GM23338 (cell line): Measurements from ENCODE around the gene ZEB2. TPM values are rescaled to one million over a fixed set of nuclear protein-coding genes. Genes with fewer than 3 reads are reported as not detected.

Source experiments
- ATAC-seq: fragments of 200-7000 bp; cut with Tn5 transposase; 3 replicates; pipeline ENCODE4 v1.9.1; 2020
- DNase-seq: peaks from one replicate; pipeline ENCODE4 v3.0.0-alpha.2; 2015; ENCODE audit warnings: low spot score
- H2AFZ ChIP-seq: fragments of 200-600 bp; sonication (generic); 2 replicates; pipeline ENCODE4 v1.8.0; 2016; ENCODE audit warnings: antibody characterized with exemption, mild to moderate bottlenecking, moderate library complexity
- H3F3A ChIP-seq: fragments of 200-600 bp; sonication (generic); replicated peaks from 2 replicates; pipeline ENCODE4 v1.8.0; 2017; ENCODE audit warnings: antibody characterized with exemption, mixed run types, low read depth
- H3K27ac ChIP-seq: fragments of 200-600 bp; sonication (generic); 2 replicates; pipeline ENCODE4 v1.6.1; 2016; ENCODE audit warnings: low read depth
- H3K27me3 ChIP-seq: fragments of 200-600 bp; sonication (generic); 2 replicates; pipeline ENCODE4 v1.8.0; 2016; ENCODE audit warnings: mild to moderate bottlenecking, mixed run types, moderate library complexity; ENCODE audit not compliant: insufficient read depth
- H3K36me3 ChIP-seq: fragments of 200-600 bp; sonication (generic); 2 replicates; pipeline ENCODE4 v1.8.0; 2016; ENCODE audit warnings: mild to moderate bottlenecking; ENCODE audit not compliant: insufficient read depth
- H3K4me1 ChIP-seq: fragments of 200-600 bp; sonication (generic); 2 replicates; pipeline ENCODE4 v1.8.0; 2016; ENCODE audit warnings: mild to moderate bottlenecking, moderate library complexity; ENCODE audit not compliant: insufficient read depth
- H3K4me2 ChIP-seq: fragments of 200-600 bp; sonication (generic); 2 replicates; pipeline ENCODE4 v1.7.1; 2017; ENCODE audit warnings: mixed run types
- H3K4me3 ChIP-seq: fragments of 200-600 bp; sonication (generic); 2 replicates; pipeline ENCODE4 v1.6.1; 2016; ENCODE audit warnings: mixed run types
- H3K79me2 ChIP-seq: fragments of 200-600 bp; sonication (generic); replicated peaks from 2 replicates; pipeline ENCODE4 v1.8.0; 2017; ENCODE audit warnings: mild to moderate bottlenecking; ENCODE audit not compliant: insufficient read depth
- H3K9me2 ChIP-seq: fragments of 200-600 bp; sonication (generic); 2 replicates; pipeline ENCODE4 v1.8.0; 2017; ENCODE audit not compliant: insufficient read depth
- H4K20me1 ChIP-seq: fragments of 200-600 bp; sonication (generic); replicated peaks from 2 replicates; pipeline ENCODE4 v1.8.0; 2017; ENCODE audit warnings: mild to moderate bottlenecking; ENCODE audit not compliant: insufficient read depth
- H3K27ac Mint-ChIP-seq: 2 replicates; pipeline ENCODE4 v1.8.0; 2020; ENCODE audit warnings: inconsistent platforms, mild to moderate bottlenecking, moderate library complexity, mixed read lengths
- H3K27me3 Mint-ChIP-seq: 3 replicates; pipeline ENCODE4 v1.8.0; 2022; ENCODE audit warnings: low read depth, mild to moderate bottlenecking, moderate library complexity, mixed read lengths, inconsistent platforms; ENCODE audit not compliant: insufficient read depth, poor library complexity
- H3K36me3 Mint-ChIP-seq: 3 replicates; pipeline ENCODE4 v1.8.0; 2021; ENCODE audit warnings: low read depth, mild to moderate bottlenecking, inconsistent platforms, moderate library complexity, mixed read lengths
- H3K4me1 Mint-ChIP-seq: 3 replicates; pipeline ENCODE4 v1.8.0; 2020; ENCODE audit warnings: mild to moderate bottlenecking, inconsistent platforms, mixed read lengths
- H3K4me3 Mint-ChIP-seq: 3 replicates; pipeline ENCODE4 v1.8.0; 2021; ENCODE audit warnings: moderate library complexity, mild to moderate bottlenecking, inconsistent platforms, mixed read lengths
- H3K9me3 Mint-ChIP-seq: 3 replicates; pipeline ENCODE4 v1.8.0; 2020; ENCODE audit warnings: moderate library complexity, mild to moderate bottlenecking, inconsistent platforms, mixed read lengths
- CREB1 ChIP-seq: fragments of 250-450 bp; sonication (Bioruptor Pico); IDR thresholded peaks from 2 replicates; pipeline ENCODE4 v1.5.0; 2020; ENCODE audit warnings: low read depth, mild to moderate bottlenecking, moderate library complexity
- CTCF ChIP-seq, 2 experiments: fragments of 200-600 bp in 1 of 2; sonication (generic) in 1 of 2; conservative IDR thresholded peaks; 2 replicates each; pipeline versions ENCODE4 v1.5.1 to v1.6.1; 2016 to 2017; ENCODE audit warnings: antibody characterized with exemption in 2 of 2, low read depth in 2 of 2, mild to moderate bottlenecking in 2 of 2, moderate library complexity in 1 of 2
- EZH2phosphoT487 ChIP-seq: fragments of 200-600 bp; sonication (generic); IDR thresholded peaks from one replicate; pipeline ENCODE4 v1.8.1; 2018; ENCODE audit warnings: antibody characterized with exemption; ENCODE audit not compliant: unreplicated experiment
- JUNB ChIP-seq: IDR thresholded peaks from one replicate; pipeline ENCODE4 v1.6.1; 2016; ENCODE audit warnings: antibody characterized with exemption; ENCODE audit not compliant: unreplicated experiment
- NANOG ChIP-seq: IDR thresholded peaks from 2 replicates; pipeline ENCODE4 v1.6.1; 2016; ENCODE audit warnings: antibody characterized with exemption, borderline replicate concordance
- POLR2AphosphoS5 ChIP-seq: IDR thresholded peaks from 2 replicates; pipeline ENCODE4 v1.6.1; 2016; ENCODE audit warnings: antibody characterized with exemption, low read depth
- STAT1 ChIP-seq: IDR thresholded peaks from one replicate; pipeline ENCODE4 v1.6.1; 2016; ENCODE audit warnings: antibody characterized with exemption; ENCODE audit not compliant: unreplicated experiment
- ZNF331 ChIP-seq: fragments of 250-450 bp; sonication (Bioruptor Pico); IDR thresholded peaks from 2 replicates; pipeline ENCODE4 v1.5.0; 2020; ENCODE audit warnings: low read depth, mild to moderate bottlenecking, moderate library complexity
- polyA plus RNA-seq: library from polyadenylated mRNA; unstranded; fragments of >200 nt; fragmentation: Nextera tagmentation; extraction: Ambion mirVana; gene quantifications from 2 replicates; pipeline ENCODE4 v1.2.1, GENCODE V29; 2016
- total RNA-seq: library from RNA; depleted of rRNA; stranded (reverse); fragments of >200 nt; shearing (Covaris generic); gene quantifications from 2 replicates; pipeline ENCODE4 v1.2.3, GENCODE V29; 2014
- TF ChIP-seq, protein P1 (sequence below): IDR thresholded peaks from 2 replicates; pipeline ENCODE4 v1.6.1; 2016; ENCODE audit warnings: antibody characterized with exemption

The ZEB2 gene
- total and polyA plus RNA-seq, 2 experiments from 2014 or later, result 0.45 TPM; not detected in 1

DNA sequence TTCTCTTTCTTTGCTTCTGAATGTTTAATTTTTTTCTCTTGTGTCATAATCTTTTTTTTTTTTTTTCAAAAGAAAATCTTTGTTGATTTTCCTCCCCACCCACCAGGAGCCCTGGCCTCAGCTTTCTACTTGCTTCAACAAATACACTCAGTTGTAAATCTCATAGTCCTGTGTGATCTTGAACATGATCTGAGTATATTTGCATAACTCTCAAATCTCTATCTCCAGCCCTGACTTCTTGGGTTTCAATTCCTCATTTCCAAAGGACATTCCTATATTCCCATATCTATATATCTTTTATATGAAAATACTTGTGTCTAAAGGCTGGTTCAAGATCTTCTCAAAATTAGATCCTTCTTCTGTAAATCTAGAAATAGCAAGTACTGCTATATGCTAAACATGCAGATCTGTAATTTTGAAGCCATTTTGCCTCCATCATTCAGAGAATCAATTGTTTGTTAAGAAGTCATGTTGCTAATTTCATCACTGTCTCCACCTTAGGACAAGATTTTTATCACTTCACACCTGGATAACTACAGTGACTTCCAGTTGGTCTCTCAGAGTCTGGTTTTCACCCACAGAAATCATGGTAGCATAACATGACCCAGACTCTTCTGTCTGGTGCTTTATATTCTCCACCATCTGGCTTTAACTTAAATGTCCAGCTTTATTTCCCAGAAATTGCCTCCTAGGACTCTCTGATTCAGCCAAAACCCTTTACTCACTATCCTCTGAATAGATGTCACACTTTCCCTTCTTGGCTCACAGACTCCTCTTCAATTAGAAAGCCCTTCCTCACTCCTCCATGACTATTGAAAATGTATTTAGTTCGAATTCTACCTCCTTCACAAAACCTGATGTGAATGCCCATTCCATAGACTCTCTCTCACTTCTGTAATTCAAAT lies 98.1 kb downstream of the ZEB2 start:
- H3K36me3 Mint-ChIP-seq, result no peaks in the 10 kb centered on the region
- Histone ChIP-seq H3K27me3 (no peaks in the 10 kb centered on the region), H3K9me2 (0 out of 2 replicates have a peak, but pooled peaks cover 3% of the 10 kb centered on the region)

DNA sequence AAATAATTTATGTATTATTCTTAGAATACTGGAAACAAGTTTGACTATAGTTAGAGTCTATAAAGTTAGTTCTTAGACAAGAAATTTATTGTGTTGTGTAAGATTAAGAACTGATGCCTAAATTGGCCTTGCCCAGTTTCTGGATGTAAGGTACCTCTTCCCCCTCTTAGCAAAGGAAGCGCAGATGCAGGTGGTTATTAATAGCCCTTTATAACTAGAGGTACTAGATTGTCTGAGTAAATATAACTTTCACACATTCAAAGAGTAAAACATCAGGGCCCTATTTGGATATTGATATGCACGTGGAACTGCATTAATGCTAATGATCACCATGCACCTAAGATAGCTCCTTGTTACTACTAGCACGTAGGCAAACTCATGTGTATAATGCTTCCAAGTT lies 100.7 kb downstream of the ZEB2 start:
- no peak overlapping the region for H3K4me2 ChIP-seq
- H3K4me1 ChIP-seq, result no peaks in the 10 kb centered on the region
- no peaks in the 10 kb centered on the region for H3K36me3 Mint-ChIP-seq
- H3K36me3 ChIP-seq, result no peaks in the 10 kb centered on the region
- H3K9me2 ChIP-seq, result 0 out of 2 replicates have a peak, but pooled peaks cover 3% of the 10 kb centered on the region
- no peak overlapping the region for H3K27ac Mint-ChIP-seq
- no peaks in the 10 kb centered on the region for H3K27me3 Mint-ChIP-seq
- DNase-seq, result no peak
- no peak overlapping the region for H3K27ac ChIP-seq
- no peak overlapping the region for H3K4me3 Mint-ChIP-seq
- no peaks in the 10 kb centered on the region for H3K27me3 ChIP-seq
- no peaks in the 10 kb centered on the region for H3K4me1 Mint-ChIP-seq
- H3K79me2 ChIP-seq, result no peaks in the 10 kb centered on the region
- H2AFZ ChIP-seq, result no peak overlapping the region
- no peaks in the 10 kb centered on the region for H3K9me3 Mint-ChIP-seq
- no peaks in the 10 kb centered on the region for H4K20me1 ChIP-seq
- ATAC-seq, result no peak
- no peak for TF ChIP-seq JUNB
- H3K4me3 ChIP-seq, result no peak overlapping the region
- H3F3A ChIP-seq, result no peaks in the 10 kb centered on the region

More for the DNA sequence above, 98.1 kb downstream of the ZEB2 start:
- DNase-seq (no peak), ATAC-seq (no peak)
- H3K4me1 Mint-ChIP-seq, result peaks cover 11% of the 10 kb centered on the region; the same call in 2 of the 3 replicates
- no peaks in the 10 kb centered on the region for H3K27me3 Mint-ChIP-seq
- no peak overlapping the region for H3K27ac Mint-ChIP-seq
- H3K4me3 Mint-ChIP-seq, result no peak overlapping the region
- Histone ChIP-seq H3K4me2 (no peak overlapping the region), H3K4me3 (no peak overlapping the region), H3K4me1 (peaks cover 11% of the 10 kb centered on the region; the same call in 1 of the 2 replicates), H3F3A (no peaks in the 10 kb centered on the region), H4K20me1 (no peaks in the 10 kb centered on the region), H3K27ac (no peak overlapping the region), H3K36me3 (no peaks in the 10 kb centered on the region), H3K79me2 (no peaks in the 10 kb centered on the region), H2AFZ (no peak overlapping the region)
- no peak for TF ChIP-seq ZNF331 (CRISPR knock-in tag)
- TF ChIP-seq NANOG, result no peak
- no peak for TF ChIP-seq CREB1 (CRISPR knock-in tag)
- TF ChIP-seq STAT1, result no peak
- TF ChIP-seq CTCF (conservative IDR thresholded peaks at IDR 0.05; ENCODE audit: low read depth in 2 of 2), result no peak
- TF ChIP-seq, protein P1, sequence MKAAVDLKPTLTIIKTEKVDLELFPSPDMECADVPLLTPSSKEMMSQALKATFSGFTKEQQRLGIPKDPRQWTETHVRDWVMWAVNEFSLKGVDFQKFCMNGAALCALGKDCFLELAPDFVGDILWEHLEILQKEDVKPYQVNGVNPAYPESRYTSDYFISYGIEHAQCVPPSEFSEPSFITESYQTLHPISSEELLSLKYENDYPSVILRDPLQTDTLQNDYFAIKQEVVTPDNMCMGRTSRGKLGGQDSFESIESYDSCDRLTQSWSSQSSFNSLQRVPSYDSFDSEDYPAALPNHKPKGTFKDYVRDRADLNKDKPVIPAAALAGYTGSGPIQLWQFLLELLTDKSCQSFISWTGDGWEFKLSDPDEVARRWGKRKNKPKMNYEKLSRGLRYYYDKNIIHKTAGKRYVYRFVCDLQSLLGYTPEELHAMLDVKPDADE, result no peak
- no peak for TF ChIP-seq EZH2phosphoT487
- TF ChIP-seq POLR2AphosphoS5, result no peak
- no peaks in the 10 kb centered on the region for H3K9me3 Mint-ChIP-seq
